ENCODE measurements around the gene RANBP2. TPM values are rescaled to one million over a fixed set of nuclear protein-coding genes. Genes with fewer than 3 reads are reported as not detected.

The RANBP2 gene
- total and polyA plus RNA-seq, 2 experiments from 2014 or later, result 12.8 to 55.8 TPM

DNA sequence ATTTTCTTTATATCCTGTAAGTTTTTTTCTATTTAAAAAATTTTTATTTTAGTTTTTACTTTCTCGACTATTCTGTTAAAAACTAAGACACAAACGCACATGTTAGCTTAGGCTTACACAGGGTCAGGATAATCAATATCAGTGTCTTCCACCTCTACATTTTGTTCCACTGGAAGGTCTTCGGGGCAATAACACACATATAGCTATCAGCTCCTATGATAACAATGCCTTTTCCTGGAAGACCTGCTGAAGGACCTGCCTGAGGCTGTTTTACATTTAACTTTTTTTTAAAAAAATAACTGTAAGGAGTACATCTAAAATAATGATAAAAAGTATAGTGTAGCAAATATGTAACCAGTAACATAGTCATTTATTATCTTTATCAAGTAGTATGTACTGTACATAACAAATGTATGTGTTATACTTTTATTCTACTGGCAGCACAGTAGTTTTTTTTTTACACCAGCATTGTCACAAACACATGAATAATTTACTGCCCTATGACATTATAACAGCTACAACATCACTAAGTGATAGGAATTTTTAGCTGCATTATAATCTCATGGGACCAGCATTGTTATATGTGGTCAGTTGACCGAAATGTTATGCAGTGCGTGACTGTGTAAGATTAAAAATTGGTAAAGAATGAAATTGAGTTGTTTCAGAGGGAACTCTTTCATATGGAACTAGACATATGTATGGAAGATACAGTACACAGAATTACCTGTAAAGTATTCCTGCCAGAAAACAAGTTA lies 105.2 kb downstream of the RANBP2 start:
- Histone ChIP-seq H3K9me3 (ENCODE audit: low read depth) (no peaks in the 10 kb centered on the region), H3K36me3 (no peaks in the 10 kb centered on the region), H3K27ac (no peak overlapping the region), H3K27me3 (no peaks in the 10 kb centered on the region), H3K4me3 (no peak overlapping the region), H3K4me1 (ENCODE audit: low read depth) (no peaks in the 10 kb centered on the region)
- peak in 1 of 2 donors; percentile 26 for DNase-seq (ENCODE audit: low read depth in 1 of 2, low spot score in 1 of 2)
- TF ChIP-seq, protein P1, sequence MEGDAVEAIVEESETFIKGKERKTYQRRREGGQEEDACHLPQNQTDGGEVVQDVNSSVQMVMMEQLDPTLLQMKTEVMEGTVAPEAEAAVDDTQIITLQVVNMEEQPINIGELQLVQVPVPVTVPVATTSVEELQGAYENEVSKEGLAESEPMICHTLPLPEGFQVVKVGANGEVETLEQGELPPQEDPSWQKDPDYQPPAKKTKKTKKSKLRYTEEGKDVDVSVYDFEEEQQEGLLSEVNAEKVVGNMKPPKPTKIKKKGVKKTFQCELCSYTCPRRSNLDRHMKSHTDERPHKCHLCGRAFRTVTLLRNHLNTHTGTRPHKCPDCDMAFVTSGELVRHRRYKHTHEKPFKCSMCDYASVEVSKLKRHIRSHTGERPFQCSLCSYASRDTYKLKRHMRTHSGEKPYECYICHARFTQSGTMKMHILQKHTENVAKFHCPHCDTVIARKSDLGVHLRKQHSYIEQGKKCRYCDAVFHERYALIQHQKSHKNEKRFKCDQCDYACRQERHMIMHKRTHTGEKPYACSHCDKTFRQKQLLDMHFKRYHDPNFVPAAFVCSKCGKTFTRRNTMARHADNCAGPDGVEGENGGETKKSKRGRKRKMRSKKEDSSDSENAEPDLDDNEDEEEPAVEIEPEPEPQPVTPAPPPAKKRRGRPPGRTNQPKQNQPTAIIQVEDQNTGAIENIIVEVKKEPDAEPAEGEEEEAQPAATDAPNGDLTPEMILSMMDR (IDR thresholded peaks at IDR 0.05; ENCODE audit: low read depth, low read length), result no peak

DNA sequence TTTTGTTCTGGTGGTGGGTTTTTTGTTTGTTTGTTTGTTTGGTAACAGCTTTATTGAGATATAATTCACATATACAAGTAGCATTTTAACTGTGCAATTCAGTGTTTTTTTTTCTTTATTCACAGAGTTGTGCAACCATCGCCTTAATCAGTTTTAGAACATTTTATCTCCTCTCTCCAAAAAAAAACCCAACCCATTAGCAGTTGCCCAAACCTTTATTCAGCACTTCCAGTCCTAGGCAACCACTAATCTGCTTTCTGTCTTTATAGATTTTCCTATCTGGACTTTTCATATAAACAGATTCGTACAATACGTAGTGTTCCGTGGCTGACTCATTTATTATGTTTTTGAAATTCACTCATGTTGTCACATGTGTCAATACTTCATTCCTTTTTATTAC lies 106.0 kb downstream of the RANBP2 start:
- Histone ChIP-seq H3K9me3 (ENCODE audit: low read depth) (no peaks in the 10 kb centered on the region), H3K4me3 (no peak overlapping the region), H3K27ac (no peak overlapping the region), H3K27me3 (no peaks in the 10 kb centered on the region), H3K4me1 (ENCODE audit: low read depth) (no peaks in the 10 kb centered on the region), H3K36me3 (no peaks in the 10 kb centered on the region)
- peak in 1 of 2 donors; percentile 72 for DNase-seq (ENCODE audit: low read depth in 1 of 2, low spot score in 1 of 2)
- TF ChIP-seq, protein P1 (IDR thresholded peaks at IDR 0.05; ENCODE audit: low read depth, low read length), result no peak

DNA sequence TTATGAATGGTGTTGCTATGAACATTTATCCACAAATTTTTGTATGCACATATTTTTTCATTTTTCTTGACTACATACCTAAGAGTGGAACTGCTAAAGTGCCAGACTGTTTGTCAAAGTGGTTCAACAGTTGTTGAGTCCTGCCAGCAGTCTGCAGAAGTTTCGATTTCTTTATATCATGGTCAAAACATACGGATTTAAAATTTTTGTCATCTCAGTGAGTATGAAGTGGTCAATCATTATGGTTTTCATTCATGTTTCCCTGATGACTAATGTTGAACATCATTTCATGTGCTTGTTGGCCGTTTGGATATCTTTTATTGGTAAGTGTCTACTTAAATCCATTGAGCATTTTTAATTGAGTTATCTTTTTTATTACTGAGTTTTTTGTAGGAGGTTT lies 106.5 kb downstream of the RANBP2 start:
- no peaks in the 10 kb centered on the region for H3K27me3 ChIP-seq
- H3K4me3 ChIP-seq, result no peak overlapping the region
- no peaks in the 10 kb centered on the region for H3K9me3 ChIP-seq (ENCODE audit: low read depth)
- no peak for DNase-seq (ENCODE audit: low read depth in 1 of 2, low spot score in 1 of 2)
- no peaks in the 10 kb centered on the region for H3K4me1 ChIP-seq (ENCODE audit: low read depth)
- H3K36me3 ChIP-seq, result no peaks in the 10 kb centered on the region
- TF ChIP-seq, protein P1 (IDR thresholded peaks at IDR 0.05; ENCODE audit: low read depth, low read length), result no peak
- H3K27ac ChIP-seq, result no peak overlapping the region

DNA sequence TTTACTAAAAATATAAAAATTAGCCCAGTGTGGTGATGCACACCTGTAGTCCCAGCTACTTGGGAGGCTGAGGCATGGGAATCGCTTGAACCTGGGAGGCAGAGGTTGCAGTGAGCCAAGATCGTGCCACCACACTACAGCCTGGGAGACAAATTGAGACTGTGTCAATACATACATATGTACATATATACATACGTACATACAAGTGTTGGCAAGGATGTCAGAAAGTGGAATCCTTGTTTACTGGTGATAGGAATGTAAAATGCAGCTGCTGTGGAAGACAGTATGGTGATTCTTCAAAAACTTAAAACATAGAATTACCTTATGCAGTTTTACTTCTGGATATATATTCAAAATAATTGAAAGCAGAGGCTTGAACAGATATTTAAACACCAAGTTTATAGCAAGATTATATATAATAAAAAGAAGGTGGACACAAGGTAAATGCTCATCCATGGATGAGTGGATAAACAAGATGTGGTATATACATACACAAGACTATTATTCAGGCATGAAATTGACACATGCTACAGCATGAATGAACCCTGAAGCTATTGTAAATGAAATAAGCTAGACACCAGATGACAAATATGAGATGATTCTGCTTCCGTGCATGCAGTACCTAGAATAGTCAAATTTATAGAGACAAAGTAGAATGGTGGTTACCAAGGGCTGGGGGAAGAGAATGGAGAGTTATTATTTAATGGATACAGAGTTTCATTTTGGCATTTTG lies 110.5 kb downstream of the RANBP2 start:
- DNase-seq (ENCODE audit: low read depth in 1 of 2, low spot score in 1 of 2), result no peak
- Histone ChIP-seq H3K4me1 (ENCODE audit: low read depth) (no peaks in the 10 kb centered on the region), H3K4me3 (no peak overlapping the region), H3K36me3 (no peaks in the 10 kb centered on the region), H3K27ac (no peak overlapping the region), H3K9me3 (ENCODE audit: low read depth) (no peaks in the 10 kb centered on the region), H3K27me3 (no peaks in the 10 kb centered on the region)
- TF ChIP-seq, protein P1 (IDR thresholded peaks at IDR 0.05; ENCODE audit: low read depth, low read length), result no peak

DNA sequence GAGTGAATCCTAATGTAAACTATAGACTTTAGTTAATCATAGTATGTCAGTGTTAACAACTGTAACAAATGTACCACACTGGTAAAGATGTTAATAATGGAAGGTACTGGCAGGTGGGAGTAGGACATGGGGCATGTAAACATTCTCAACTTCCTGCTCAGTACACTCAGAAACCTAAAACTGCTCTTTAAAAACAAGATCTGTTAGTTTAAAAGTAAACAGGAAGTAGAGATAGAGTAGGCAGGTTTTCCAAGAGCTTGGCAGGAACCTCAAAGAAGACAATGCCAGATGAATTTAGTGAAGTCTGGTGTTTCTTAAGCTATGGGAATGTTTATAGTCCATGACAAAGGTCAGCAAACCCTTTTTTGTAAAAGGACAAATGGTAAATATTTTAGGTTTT lies 113.9 kb downstream of the RANBP2 start:
- H3K36me3 ChIP-seq, result no peaks in the 10 kb centered on the region
- H3K4me1 ChIP-seq (ENCODE audit: low read depth), result no peaks in the 10 kb centered on the region

More for the DNA sequence above, 113.9 kb downstream of the RANBP2 start:
- DNase-seq (ENCODE audit: low read depth in 1 of 2, low spot score in 1 of 2), result peak in 1 of 2 donors; percentile 13
- Histone ChIP-seq H3K4me3 (no peak overlapping the region), H3K27me3 (no peaks in the 10 kb centered on the region), H3K9me3 (ENCODE audit: low read depth) (no peaks in the 10 kb centered on the region), H3K27ac (no peak overlapping the region)
- TF ChIP-seq, protein P1 (IDR thresholded peaks at IDR 0.05; ENCODE audit: low read depth, low read length), result no peak
